PC-3 (cell line): ENCODE data around the gene JAK2. TPM values are rescaled to one million over a fixed set of nuclear protein-coding genes. Genes with fewer than 3 reads are reported as not detected.

ENCODE experiments used
- ATAC-seq: fragments of 200-7000 bp; cut with Tn5 transposase; 2 replicates; pipeline ENCODE4 v1.9.1; 2020; ENCODE audit warnings: mild to moderate bottlenecking, moderate library complexity
- BruUV-seq: library from RNA; stranded (reverse); fragments of 400-500 nt; replicated peaks from 2 replicates; lab custom pipeline; 2021; lab: Mats Ljungman, UMichigan
- CTCF ChIA-PET: fragments of 300-600 bp; sonication (Branson Sonifier 250); formaldehyde crosslinking; loops from one replicate; lab custom pipeline; 2022; ENCODE audit warnings: antibody characterized with exemption; lab: Charles Lee
- POLR2A ChIA-PET: fragments of 300-600 bp; sonication (Branson Sonifier 250); formaldehyde crosslinking; loops from one replicate; lab custom pipeline; 2022; ENCODE audit warnings: antibody characterized with exemption; ENCODE audit not compliant: unreplicated experiment; lab: Charles Lee
- DNase-seq: peaks from one replicate; pipeline ENCODE4 v3.0.0-alpha.2; 2015
- H2AFZ ChIP-seq: fragments of 300-600 bp; sonication (generic); 2 replicates; pipeline ENCODE4 v1.6.0; 2016; ENCODE audit warnings: antibody characterized with exemption, low read length
- H3F3A ChIP-seq: fragments of 300-600 bp; sonication (generic); one replicate; pipeline ENCODE4 v1.6.0; 2017; ENCODE audit warnings: antibody characterized with exemption, low read length, control low read depth, mild to moderate bottlenecking; ENCODE audit not compliant: unreplicated experiment
- H3K27ac ChIP-seq: fragments of 300-600 bp; sonication (generic); 2 replicates; pipeline ENCODE4 v1.5.1; 2016; ENCODE audit warnings: mild to moderate bottlenecking, low read length
- H3K27me3 ChIP-seq: fragments of 300-600 bp; sonication (generic); 2 replicates; pipeline ENCODE4 v1.6.1; 2016; ENCODE audit warnings: low read length, mixed read lengths
- H3K36me3 ChIP-seq: fragments of 300-600 bp; sonication (generic); 2 replicates; pipeline ENCODE4 v1.6.1; 2016; ENCODE audit warnings: low read depth, mixed run types, low read length, mixed read lengths
- H3K4me1 ChIP-seq: fragments of 300-600 bp; sonication (generic); 2 replicates; pipeline ENCODE4 v1.5.1; 2016; ENCODE audit warnings: low read length; ENCODE audit not compliant: insufficient read depth
- H3K4me2 ChIP-seq: fragments of 300-600 bp; sonication (generic); 2 replicates; pipeline ENCODE4 v1.6.0; 2016; ENCODE audit warnings: low read length
- H3K4me3 ChIP-seq: fragments of 300-600 bp; sonication (generic); 2 replicates; pipeline ENCODE4 v1.5.1; 2016; ENCODE audit warnings: mild to moderate bottlenecking, low read length, mixed read lengths
- H3K79me2 ChIP-seq: fragments of 300-600 bp; sonication (generic); 2 replicates; pipeline ENCODE4 v1.6.1; 2017; ENCODE audit warnings: low read length, mixed read lengths
- H3K9ac ChIP-seq: fragments of 300-600 bp; sonication (generic); 2 replicates; pipeline ENCODE4 v1.6.0; 2016; ENCODE audit warnings: mild to moderate bottlenecking, low read length
- H3K9me2 ChIP-seq: fragments of 300-600 bp; sonication (generic); replicated peaks from 2 replicates; pipeline ENCODE4 v1.6.1; 2016; ENCODE audit warnings: mixed run types, low read length, mixed read lengths
- H3K9me3 ChIP-seq: fragments of 300-600 bp; sonication (generic); 2 replicates; pipeline ENCODE4 v1.6.1; 2016; ENCODE audit warnings: low read length, mixed read lengths
- H4K20me1 ChIP-seq: fragments of 300-600 bp; sonication (generic); 2 replicates; pipeline ENCODE4 v1.6.1; 2016; ENCODE audit warnings: low read length, mixed read lengths
- EZH2 ChIP-seq: fragments of 300-600 bp; sonication (generic); IDR thresholded peaks from one replicate; pipeline ENCODE4 v1.6.1; 2017; ENCODE audit warnings: antibody characterized with exemption, mild to moderate bottlenecking, low read length; ENCODE audit not compliant: unreplicated experiment
- EZH2phosphoT487 ChIP-seq: fragments of 300-600 bp; sonication (generic); IDR thresholded peaks from 2 replicates; pipeline ENCODE4 v1.6.1; 2018; ENCODE audit warnings: mild to moderate bottlenecking, antibody characterized with exemption, low read length, borderline replicate concordance
- intact Hi-C: fragments of 100-400 bp; cut with micrococcal nuclease; formaldehyde crosslinking; loops from 2 replicates; pipeline ENCODE4 v1.9.0; 2023
- total RNA-seq: library from RNA; depleted of rRNA; stranded (reverse); fragments of >200 nt; gene quantifications from 2 replicates; pipeline ENCODE4 v1.2.3, GENCODE V29; 2014
- TF ChIP-seq, protein P1 (sequence below): fragments of 300-600 bp; sonication (generic); conservative IDR thresholded peaks from 2 replicates; pipeline ENCODE4 v1.5.1; 2017; ENCODE audit warnings: antibody characterized with exemption, low read depth, mild to moderate bottlenecking, low read length

JAK2 gene
- total RNA-seq, 1 experiment from 2014 or later, result 11.2 TPM

DNA sequence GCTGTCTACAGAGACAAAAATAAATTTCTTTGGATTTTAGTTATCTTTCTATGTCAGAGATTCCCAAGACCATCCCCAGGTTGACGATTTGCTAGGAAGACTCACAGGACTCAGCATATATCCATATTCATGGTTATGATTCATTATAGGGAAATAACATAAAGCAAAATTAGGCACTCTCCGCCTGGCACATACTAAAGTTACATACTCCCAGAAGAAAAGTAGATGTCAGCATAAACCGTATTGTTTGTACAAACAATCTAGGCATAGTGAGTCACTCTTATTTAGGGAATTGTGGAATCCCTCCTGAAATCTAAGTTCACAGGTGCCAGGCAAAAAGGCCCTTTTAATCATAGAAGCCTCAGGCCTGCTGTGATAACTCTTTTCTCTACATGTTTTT lies 137.4 kb downstream of the JAK2 start:
- Histone ChIP-seq H3K9ac (no peak overlapping the region), H3K9me3 (no peaks in the 10 kb centered on the region), H3K9me2 (no peaks in the 10 kb centered on the region), H4K20me1 (no peaks in the 10 kb centered on the region), H3K79me2 (no peaks in the 10 kb centered on the region), H3K27me3 (no peaks in the 10 kb centered on the region), H3K4me3 (no peak overlapping the region), H3K27ac (no peak overlapping the region), H3K4me1 (no peaks in the 10 kb centered on the region), H3F3A (no peaks in the 10 kb centered on the region), H2AFZ (no peak overlapping the region), H3K4me2 (no peak overlapping the region), H3K36me3 (peaks cover 11% of the 10 kb centered on the region)
- DNase-seq, result peak; percentile 15
- TF ChIP-seq, protein P1, sequence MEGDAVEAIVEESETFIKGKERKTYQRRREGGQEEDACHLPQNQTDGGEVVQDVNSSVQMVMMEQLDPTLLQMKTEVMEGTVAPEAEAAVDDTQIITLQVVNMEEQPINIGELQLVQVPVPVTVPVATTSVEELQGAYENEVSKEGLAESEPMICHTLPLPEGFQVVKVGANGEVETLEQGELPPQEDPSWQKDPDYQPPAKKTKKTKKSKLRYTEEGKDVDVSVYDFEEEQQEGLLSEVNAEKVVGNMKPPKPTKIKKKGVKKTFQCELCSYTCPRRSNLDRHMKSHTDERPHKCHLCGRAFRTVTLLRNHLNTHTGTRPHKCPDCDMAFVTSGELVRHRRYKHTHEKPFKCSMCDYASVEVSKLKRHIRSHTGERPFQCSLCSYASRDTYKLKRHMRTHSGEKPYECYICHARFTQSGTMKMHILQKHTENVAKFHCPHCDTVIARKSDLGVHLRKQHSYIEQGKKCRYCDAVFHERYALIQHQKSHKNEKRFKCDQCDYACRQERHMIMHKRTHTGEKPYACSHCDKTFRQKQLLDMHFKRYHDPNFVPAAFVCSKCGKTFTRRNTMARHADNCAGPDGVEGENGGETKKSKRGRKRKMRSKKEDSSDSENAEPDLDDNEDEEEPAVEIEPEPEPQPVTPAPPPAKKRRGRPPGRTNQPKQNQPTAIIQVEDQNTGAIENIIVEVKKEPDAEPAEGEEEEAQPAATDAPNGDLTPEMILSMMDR, result no peak
- TF ChIP-seq EZH2 (no peak), EZH2phosphoT487 (no peak)
- peak; percentile 38 for ATAC-seq
- no TSS peak for BruUV-seq
- POLR2A ChIA-PET, result no interaction called here
- CTCF ChIA-PET, result no interaction called here
- intact Hi-C loops, result no loop called here

DNA sequence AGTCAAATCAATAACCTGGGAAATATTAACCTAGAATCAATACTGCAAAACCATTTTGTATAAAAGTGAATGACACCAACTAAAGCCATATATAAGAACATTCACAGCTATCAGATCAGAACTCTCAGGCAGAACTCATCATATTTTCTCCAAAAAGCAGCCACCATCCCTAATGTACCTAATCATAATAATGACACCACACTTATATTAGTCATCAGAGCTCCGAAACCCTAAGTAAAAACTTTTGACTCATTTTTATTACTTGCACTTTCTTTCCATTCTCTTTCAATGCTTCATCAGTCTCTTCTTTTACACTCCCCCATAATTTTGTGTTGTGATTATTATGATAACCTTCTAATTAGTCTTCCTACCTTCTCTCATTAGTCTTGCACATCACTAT lies 155.1 kb downstream of the JAK2 start:
- Histone ChIP-seq H3K36me3 (no peaks in the 10 kb centered on the region), H3K4me1 (no peaks in the 10 kb centered on the region), H3F3A (no peaks in the 10 kb centered on the region), H2AFZ (no peak overlapping the region), H3K9me3 (no peaks in the 10 kb centered on the region), H3K9ac (no peak overlapping the region), H3K4me2 (no peak overlapping the region), H3K4me3 (no peak overlapping the region), H3K9me2 (no peaks in the 10 kb centered on the region), H3K27me3 (no peaks in the 10 kb centered on the region), H3K27ac (no peak overlapping the region), H3K79me2 (no peaks in the 10 kb centered on the region), H4K20me1 (no peaks in the 10 kb centered on the region)
- DNase-seq (no peak), ATAC-seq (no peak)
- ChIA-PET CTCF (interaction anchor here (0.6 kb wide), 1 partner anchor 315 kb away, joined by 3 read pairs; no protein-coding TSS in a partner anchor), POLR2A (no interaction called here)
- BruUV-seq, result no TSS peak
- TF ChIP-seq, protein P1, result no peak
- TF ChIP-seq EZH2 (no peak), EZH2phosphoT487 (no peak)
- intact Hi-C loops, result no loop called here

DNA sequence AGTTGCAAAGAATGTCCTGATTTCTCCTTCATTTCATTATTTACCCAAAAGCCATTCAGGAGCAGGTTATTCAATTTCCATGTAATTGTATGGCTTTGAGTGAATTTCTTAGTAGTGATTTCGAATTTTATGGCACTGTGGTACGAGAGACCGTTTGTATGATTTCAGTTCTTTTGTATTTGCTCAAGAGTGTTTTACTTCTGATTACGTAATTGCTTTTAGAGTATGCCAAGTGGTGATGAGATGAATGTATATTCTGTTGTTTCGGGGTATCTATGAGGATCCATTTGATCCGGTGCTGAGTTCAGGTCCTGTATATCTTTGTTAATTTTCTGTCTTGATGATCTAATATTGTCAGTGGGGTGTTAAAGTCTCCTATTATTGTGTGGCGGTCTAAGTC lies 159.1 kb downstream of the JAK2 start:
- Histone ChIP-seq H2AFZ (no peak overlapping the region), H3K4me3 (no peak overlapping the region), H4K20me1 (no peaks in the 10 kb centered on the region), H3K4me2 (no peak overlapping the region), H3K79me2 (no peaks in the 10 kb centered on the region), H3K27me3 (no peaks in the 10 kb centered on the region), H3K4me1 (no peaks in the 10 kb centered on the region), H3K27ac (no peak overlapping the region), H3K36me3 (no peaks in the 10 kb centered on the region), H3F3A (no peaks in the 10 kb centered on the region), H3K9me3 (no peaks in the 10 kb centered on the region), H3K9me2 (no peaks in the 10 kb centered on the region), H3K9ac (no peak overlapping the region)
- no peak for ATAC-seq
- intact Hi-C loops, result no loop called here
- ChIA-PET CTCF (no interaction called here), POLR2A (no interaction called here)
- BruUV-seq, result no TSS peak
- no peak for DNase-seq
- no peak for TF ChIP-seq EZH2
- TF ChIP-seq, protein P1, result no peak
- TF ChIP-seq EZH2phosphoT487, result no peak
